Gastroesophageal sphincter (tissue), 3 donors: Measurements from ENCODE around the gene TOMM20.

Source experiments
- EP300 ChIP-seq: sonication (generic); formaldehyde crosslinking; IDR thresholded peaks from one replicate; pipeline ENCODE4 v1.6.1; 2017; ENCODE audit warnings: antibody characterized with exemption, mild to moderate bottlenecking
- POLR2A ChIP-seq, 2 donors: fragments of 450-650 bp; IDR thresholded peaks; one replicate each; pipeline ENCODE4 v1.6.1; 2017; ENCODE audit warnings: antibody characterized with exemption in 2 of 2, mild to moderate bottlenecking in 2 of 2, moderate library complexity in 1 of 2
- TF ChIP-seq, protein P1 (sequence below), 4 experiments: fragments of 200-600 bp in 2 of 4; fragments of 450-650 bp in 2 of 4; sonication (generic) in 1 of 4; IDR thresholded peaks; one replicate each; pipeline ENCODE4 v1.5.1; 2017 to 2019; ENCODE audit warnings: antibody characterized with exemption in 4 of 4, mild to moderate bottlenecking in 2 of 4, moderate library complexity in 2 of 4

DNA sequence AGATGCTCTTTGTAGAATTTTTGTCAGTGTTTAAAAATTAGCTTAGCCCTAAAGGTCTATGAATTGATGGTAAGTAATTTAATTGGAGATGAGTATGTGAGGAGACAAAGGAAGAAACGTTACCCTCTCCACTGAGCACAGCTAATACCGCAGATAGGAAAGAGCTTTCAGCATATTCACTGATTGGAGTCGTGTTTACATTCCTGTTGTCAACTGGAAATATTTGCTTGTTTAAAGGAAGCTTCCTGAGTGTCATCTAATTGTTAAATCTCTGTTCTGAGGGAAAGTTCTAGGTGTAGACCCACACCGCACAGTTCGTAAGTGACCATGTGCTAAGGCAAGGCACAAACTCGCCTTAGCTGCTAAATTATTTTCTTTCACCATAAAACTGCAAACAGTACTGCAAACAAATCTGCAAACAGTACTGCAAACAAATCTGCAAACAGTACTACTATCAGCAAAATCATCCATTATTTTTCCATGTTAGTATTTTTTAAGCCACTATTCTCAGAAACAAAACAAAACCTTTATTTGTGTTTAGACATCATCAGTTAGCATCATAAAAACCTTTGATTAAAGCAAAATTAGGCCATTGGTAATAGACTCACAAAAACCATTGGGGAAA, 32.6 kb downstream of the TOMM20 start:
- TF ChIP-seq, protein P1, sequence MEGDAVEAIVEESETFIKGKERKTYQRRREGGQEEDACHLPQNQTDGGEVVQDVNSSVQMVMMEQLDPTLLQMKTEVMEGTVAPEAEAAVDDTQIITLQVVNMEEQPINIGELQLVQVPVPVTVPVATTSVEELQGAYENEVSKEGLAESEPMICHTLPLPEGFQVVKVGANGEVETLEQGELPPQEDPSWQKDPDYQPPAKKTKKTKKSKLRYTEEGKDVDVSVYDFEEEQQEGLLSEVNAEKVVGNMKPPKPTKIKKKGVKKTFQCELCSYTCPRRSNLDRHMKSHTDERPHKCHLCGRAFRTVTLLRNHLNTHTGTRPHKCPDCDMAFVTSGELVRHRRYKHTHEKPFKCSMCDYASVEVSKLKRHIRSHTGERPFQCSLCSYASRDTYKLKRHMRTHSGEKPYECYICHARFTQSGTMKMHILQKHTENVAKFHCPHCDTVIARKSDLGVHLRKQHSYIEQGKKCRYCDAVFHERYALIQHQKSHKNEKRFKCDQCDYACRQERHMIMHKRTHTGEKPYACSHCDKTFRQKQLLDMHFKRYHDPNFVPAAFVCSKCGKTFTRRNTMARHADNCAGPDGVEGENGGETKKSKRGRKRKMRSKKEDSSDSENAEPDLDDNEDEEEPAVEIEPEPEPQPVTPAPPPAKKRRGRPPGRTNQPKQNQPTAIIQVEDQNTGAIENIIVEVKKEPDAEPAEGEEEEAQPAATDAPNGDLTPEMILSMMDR (IDR thresholded peaks at IDR 0.05), result no peak
- TF ChIP-seq EP300, result no peak
- no peak for TF ChIP-seq POLR2A (IDR thresholded peaks at IDR 0.05)
